HPDE6-E6E7 (cell line): ENCODE data around the gene MRPL48.

Experiments used
- DNase-seq: peaks from one replicate; pipeline ENCODE4 v3.0.0; 2011; ENCODE audit warnings: missing footprints; ENCODE audit errors: extremely low spot score

Gene MRPL48

DNA sequence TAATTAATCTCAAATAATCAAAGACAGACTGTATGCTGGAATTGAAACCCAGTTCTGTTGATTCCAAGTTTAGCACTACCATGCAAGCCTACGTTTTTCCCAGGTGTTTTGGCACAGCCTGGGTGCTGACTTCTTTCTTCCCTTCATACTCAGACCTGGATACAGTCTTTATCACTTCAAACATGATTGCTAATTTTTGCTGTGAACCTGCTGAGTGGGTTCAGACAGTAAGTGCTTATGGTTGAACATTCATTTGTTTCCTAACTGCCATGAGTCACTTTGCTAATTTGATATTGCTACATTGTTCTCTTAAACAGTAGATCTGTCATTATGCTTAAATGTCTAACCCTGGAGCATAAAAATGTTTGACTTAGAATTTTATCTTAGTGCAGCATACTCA, 101.3 kb downstream of the MRPL48 start:
- DNase-seq: peak; percentile 44

GRCh38 chr11:73889536-73889935, 101.9 kb downstream of the MRPL48 start:
- DNase-seq: no peak

DNA sequence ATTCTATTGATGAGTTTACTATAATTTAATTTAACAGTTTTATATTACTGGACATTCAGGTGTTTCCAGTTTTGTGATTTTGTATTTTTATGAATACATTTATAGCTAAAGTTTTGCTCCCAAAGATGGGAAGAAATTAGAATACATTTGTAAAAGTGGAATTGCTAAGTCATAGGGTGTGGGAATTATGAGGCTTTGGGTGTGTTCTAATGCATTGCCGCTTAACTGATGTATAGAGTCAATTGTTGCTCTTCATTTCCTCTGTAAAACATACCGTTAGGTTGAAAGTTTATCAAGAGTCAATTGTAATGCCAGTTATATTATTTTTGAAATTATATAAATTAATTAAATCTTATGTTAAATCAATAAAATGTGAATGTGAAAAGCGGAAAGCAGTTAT, 105.4 kb downstream of the MRPL48 start:
- DNase-seq: no peak

- no peak for DNase-seq
Observed at GRCh38 chr11:73894725-73895335, 107.2 kb downstream of the MRPL48 start.

DNA sequence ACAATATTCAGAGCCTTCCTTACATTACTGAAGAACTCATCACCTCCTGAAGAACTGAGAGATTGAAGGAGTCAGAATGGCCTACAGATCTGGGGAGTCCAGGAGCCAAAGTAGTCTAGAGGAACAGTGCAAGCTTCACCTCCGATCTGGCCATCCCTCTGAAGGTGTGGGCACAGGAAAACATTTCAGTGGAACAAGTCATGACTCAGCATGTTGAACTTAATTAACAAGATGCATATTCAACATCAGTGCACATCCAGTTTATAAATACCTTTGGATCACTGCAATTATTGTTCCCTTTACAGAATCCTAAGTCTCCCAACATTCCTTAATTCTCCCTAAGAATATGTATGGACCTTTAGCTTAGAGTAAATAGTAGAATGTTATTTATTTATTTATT, 114.6 kb downstream of the MRPL48 start:
- DNase-seq: no peak

- peak; percentile 83 for DNase-seq
Observed at GRCh38 chr11:73907191-73907590, 119.5 kb downstream of the MRPL48 start.

GRCh38 chr11:73912026-73912425, 124.4 kb downstream of the MRPL48 start:
- DNase-seq: no peak

- DNase-seq: no peak
Observed at GRCh38 chr11:73913472-73913871, 125.8 kb downstream of the MRPL48 start.

DNA sequence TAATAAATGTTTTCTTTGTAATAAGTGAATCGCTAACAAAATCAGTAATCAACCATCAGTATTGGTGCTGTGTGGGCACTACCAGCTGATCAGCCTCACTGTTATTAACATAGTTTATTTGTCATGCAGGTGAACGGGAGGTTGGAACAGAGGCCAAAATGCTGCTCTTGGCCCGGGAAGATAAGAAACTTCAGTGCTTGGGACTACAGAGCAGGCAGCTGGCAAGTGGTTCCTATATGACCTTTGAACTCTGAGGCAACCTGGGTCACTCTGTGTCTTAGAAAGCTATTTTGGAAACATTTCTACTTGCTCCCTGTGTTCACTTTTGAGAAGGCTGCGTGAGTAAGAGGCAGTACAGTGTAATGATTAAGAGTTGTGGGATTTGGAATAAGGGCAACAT, 126.6 kb downstream of the MRPL48 start:
- no peak for DNase-seq
